NCI-H1436 treated with DMSO at 0.1 percent for 48 hours (cell line): ENCODE measurements around the gene OR2AT4.
"Not testable (repeated sequence)": the region's sequence is repeated elsewhere in the genome, so short reads cannot be mapped to it uniquely, and the experiment has no call there.

ENCODE experiments used
- DNase-seq: peaks from one replicate; lab custom pipeline; 2025; lab: John Stamatoyannopoulos, UW

Gene OR2AT4

DNA sequence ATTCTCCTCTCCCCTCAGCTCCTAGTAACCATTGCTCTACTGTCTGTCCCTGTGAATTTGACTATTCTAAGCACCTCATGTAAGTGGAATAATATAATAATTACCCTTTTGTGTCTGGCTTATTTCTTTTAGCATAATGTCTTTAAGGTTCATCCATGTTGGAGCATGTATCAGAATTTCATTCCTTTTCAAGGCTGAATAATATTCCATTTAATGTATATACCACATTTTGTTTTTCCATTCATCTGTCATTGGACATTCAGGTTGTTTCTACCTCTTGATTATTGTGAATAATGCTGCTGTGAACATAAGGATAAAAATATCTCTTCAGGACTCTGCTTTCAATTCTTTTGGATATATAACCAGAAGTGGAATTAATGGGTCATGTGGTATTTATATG, 28.1 kb downstream of the OR2AT4 start:
- no peak for DNase-seq

DNA sequence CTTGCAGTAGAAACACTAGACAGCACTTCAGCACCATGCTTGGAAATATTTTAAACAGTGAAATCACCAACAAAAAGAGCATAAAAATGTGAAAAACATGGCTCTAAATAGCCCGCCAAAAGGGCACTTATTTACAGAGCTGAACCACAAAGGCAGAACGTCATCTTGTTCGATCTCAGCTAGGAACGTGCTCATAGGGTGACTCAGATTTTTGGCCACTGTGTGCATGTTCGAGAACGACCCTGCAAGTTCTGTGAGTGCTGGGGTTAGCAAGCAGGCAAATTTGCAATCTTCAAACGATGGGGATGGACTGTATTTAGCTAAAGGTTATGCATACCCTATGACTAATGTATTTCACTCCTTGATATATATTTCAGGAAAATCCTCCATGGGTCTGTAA, 30.6 kb downstream of the OR2AT4 start:
- DNase-seq: no peak

DNA sequence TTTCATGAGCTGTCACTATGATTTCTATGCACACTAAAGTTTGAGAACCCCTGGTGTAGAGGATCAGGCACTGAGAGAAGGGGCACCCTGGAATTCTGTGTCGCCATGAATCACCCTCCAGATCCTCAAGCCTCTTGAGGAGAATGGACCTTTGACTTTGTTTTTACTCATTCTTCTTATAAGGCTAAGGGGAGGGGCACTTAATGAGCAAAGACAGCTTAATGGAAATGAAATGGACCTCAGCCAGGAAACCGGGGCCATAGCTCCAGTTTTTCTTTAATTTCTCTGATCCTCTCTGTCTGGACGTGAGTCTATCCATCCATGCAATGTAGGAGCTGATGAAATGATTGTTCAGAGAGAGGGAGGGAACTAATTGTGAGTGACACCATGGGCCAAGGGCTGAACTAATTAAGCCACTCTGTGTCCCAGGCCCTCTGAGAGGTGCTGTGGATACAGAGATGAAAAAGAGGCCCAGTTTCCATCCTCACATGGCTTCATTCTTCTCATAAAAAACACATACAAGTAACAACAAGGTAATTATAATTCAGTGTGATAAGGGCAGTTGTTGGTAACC, 32.8 kb downstream of the OR2AT4 start:
- no peak for DNase-seq

DNA sequence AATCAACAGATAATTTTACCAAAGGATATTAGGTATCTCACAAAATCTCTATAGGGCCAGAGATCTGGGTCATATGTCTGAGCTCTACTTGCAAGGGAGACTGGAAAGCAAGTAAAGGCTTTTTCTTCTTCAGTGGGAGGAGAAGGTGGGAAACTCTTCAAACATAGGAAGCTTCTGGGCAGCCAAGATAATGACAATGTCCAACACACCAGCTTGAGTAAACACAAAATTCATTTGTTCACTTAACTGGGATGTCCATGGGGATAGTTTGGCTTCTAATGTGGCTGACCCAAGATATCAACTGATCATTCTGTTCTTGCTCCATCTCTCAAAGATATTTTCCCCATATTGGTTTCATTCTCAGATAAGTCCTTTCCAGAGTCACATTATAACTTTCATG, 37.4 kb downstream of the OR2AT4 start:
- DNase-seq: no peak

DNA sequence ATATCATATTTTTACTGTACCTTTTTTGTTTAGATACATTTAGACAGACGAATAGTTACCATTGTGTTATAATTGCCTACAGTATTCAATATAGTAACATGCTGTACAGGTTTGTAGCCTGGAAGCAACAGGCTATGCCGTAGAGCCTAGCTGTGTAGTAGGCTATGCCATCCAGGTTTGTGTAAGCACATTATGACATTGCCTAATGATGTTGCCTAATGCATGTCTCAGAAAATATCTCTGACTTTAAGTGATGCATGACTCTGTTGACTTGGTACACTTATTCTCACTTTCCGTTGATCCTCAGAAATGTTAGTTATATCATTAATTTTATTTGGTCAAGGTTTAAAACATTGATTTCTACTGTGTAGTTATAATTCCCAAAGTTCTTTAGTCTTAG, 39.9 kb downstream of the OR2AT4 start:
- no peak for DNase-seq

DNA sequence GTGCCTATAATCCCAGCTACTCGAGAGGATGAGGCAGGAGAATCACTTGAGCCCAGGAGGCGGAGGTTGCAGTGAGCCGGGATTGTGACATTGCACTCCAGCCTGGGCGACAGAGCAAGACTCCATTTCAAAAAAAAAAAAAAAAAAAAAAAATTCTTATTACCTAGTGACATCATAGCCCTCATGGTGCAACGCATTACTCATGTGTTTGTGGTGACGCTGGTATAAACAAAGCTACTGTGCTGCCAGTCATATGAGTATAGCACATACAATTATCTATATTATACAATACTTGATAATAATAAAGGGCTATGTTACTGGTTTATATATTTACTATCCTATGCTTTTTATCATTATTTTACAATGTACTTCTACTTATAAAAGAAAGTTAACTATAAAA, 41.2 kb downstream of the OR2AT4 start:
- DNase-seq: no peak

DNA sequence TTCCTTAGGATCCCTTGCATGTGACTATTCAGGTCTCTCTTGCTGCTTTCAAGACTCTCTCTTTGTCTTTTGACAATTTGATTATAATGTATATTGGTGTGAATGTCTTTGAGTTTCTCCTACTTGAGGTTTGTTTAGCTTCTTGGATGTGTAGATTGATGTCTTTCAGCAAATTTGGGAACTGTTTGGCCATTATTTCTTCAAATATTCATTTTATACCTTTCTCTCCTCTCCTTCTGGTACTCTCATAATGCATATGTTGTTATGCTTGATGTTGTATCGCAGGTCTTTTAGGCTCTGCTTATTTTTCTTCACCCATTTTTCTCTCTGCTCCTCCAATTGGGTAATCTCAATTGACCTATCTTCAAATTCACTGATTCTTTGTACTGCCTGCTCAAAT, 44.2 kb downstream of the OR2AT4 start:
- DNase-seq: no peak

DNA sequence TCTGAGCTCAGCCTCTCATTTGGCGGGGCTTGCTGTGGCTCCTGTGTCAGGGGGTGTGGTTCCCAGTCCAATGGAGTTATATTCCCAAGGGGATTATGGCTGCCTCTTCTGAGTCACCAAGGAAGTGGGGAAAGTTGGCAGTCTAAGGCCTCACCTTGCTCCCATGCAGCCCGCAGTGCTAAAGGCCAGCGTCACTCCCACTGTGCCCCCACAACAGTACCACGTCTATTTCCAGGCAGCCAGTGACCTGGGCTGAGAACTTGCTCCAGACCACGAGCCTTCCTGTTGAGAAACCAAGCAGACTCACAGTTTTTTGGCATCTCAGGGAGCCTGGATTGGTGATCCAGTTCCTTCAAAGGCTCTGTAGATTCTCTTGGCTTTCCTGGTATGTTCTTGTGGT, 45.6 kb downstream of the OR2AT4 start:
- no peak for DNase-seq

DNA sequence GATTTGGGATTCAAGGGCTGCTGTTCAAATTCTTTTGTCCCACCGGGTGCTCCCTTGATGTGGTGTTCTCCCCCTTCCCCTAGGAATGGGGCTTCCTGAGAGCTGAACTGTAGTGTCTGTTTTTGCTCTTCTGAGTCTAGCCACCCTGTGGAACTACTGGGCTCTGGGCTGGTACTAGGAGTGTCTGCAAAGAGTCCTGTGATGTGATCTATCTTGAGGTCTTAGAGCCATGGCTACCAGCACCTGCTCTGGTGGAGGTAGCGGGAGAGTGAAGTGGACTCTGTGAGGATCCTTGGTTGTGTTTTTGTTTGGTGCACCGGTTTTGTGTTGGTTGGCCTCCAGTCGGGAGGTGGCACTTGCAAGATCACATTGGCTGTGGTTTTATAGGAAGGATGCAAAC, 46.2 kb downstream of the OR2AT4 start:
- DNase-seq: no peak

DNA sequence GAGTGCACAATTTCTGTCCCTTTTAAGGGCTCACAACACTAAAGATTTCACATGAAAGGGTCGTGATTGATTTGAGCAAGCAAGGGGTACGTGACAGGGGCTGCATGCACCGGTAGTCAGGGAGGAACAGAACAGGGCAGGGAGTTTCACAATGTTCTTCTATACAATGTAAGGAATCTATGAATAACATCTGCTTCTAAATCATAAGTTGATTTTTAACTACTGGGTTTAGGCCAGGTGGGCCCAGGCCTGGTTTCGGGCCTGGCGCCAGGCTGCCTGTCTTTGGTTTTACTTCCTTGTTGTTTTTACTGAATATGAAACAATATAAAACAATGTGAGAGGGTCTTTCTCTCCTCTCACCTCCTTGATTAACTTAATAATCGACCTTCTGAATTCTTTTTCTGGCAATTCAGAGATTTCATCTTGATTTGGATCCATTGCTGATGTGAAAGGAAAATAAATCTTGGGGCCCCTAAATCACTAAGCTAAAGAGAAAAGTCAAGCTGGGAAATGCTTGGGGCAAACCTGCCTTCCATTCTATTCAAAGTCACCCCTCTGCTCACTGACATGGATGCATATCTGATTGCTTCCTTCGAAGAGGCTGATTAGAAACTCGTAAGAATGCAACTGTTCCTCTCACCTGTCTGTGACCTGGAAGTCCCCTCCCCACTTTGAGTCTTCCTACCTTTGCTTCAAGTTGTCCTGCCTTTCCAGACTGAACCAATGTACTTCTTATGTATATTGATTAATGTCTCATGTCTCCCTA, 47.0 kb downstream of the OR2AT4 start:
- not testable (repeated sequence) for DNase-seq

DNA sequence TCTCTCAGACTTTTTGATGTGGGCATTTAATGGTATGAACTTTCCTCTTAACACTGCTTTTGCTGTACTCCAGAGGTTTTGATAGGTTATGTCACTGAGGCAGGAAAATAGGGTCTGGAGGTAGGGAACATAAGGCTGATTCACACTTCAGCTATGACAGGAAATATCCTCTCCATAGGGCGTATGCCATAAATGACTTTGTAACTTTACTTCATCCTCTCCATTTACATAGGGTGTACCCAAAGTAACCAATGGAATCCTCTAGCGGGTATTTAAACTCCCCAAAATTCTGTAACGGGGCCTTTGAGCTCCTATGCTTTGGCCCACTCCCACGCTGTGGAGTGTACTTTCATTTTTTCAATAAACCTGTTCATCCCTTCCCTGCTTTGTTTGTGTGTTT, 49.5 kb downstream of the OR2AT4 start:
- no peak for DNase-seq

DNA sequence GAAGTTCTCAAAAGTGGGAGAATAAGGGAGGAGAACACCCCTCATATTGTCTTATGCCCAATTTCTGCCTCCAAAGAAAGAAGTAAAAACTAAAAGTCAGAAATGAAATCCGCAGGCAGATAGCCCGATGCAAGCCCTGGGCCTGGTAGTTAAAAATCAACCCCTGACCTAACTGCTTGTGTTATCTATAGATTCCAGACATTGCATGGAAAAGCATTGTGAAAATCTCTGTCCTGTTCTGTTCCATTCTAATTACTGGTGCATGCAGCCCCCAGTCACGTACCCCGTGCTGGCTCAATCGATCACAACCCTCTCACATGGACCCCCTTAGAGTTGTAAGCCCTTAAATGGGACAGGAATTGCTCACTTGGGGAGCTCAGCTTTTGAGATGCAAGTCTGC, 50.0 kb downstream of the OR2AT4 start:
- not testable (repeated sequence) for DNase-seq

DNA sequence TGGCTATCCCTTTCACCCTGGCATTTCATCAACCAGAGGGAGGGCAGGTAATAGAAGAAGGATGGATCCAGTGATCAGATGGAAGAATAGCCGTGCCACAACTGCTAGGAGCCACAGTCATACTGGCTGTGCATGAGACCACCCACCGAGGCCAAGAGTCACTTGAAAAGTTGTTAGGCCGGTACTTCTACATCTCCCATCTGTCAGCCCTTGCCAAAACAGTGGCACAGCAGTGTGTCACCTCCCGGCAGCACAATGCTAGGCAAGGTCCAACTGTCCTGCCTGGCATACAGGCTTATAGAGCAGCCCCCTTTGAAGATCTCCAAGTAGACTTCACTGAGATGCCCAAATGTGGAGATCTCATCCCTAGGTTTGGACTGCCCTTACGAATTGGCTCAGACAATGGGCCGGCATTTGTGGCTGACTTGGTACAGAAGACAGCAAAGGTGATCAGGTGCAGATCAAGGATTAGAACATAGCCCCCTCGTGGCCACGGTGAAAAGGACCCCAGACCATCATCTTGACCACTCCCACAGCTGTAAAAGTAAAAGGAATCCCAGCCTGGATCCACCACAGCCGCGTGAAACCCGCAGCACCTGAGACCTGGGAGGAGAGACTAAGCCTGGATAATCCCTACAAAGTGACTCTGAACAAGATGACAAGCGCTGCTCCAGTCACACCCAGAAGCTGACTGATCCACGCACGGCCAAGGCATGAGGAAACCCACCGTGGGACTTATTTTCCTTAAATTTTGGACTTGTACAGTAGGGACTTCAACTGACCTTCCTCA, 52.1 kb downstream of the OR2AT4 start:
- DNase-seq: not testable (repeated sequence)

DNA sequence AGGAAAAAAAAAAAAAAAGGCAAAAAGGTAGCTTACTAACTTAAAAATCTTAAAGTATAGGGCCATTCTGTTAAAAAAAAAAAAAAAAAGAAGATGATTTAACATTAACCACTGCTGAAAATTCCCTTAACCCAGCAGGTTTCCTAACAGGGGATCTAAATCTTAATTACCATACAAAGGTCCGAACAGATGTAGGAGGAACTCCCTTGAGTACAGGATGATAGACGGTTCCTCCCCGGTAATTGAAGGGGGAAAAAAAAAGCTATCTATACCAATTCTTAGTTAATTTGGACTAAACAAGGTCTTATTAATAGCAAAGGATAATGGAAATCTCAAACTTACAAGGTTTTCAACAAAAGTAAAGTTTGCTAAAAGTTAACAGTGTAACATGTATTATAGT, 54.9 kb downstream of the OR2AT4 start:
- DNase-seq: not testable (repeated sequence)

DNA sequence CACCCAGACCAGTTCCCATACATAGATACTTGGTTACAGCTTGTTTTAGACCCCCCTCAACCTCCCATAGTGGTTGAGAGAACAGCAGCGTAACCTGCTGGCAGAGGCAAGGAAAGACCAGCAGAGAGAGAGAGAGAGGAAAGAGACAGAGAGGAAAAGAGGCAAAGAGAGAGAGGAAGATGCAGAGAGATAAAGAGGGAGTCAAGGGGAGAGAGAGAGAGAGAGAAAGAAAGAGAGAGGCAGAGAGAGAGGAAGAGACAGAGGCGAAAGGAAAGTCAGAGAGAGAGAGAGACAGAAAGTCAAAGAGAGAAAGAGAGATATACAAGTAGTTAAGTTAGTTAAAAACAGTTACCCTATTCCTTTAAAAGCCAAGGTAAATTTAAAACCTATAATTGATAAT, 55.4 kb downstream of the OR2AT4 start:
- DNase-seq: no peak

DNA sequence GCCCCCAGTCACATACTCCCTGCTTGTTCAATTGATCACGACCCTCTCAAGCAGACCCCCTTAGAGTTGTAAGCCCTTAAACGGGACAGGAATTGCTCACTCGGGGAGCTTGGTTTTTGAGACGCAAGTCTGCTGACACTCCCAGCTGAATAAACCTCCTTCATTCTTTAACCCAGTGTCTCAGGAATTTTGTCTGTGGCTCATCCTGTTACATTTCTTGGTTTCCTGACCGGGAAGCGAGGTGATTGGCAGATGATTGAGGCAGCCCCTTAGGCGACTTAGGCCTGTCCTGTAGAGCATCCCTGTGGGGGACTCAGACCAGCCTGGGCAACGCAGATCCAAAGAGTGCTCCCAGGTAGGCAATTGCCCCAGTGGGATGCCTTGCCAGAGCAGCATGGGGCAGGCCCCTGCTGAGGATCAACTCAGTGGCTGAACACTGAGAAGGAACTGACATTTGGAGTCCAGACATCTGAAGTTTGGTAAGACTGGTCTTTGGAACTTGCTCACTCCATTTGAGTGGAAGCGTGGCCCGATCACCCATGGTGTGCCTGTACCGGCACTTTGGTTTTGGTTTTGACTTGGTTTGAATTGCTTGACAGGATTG, 56.4 kb downstream of the OR2AT4 start:
- DNase-seq: no peak

DNA sequence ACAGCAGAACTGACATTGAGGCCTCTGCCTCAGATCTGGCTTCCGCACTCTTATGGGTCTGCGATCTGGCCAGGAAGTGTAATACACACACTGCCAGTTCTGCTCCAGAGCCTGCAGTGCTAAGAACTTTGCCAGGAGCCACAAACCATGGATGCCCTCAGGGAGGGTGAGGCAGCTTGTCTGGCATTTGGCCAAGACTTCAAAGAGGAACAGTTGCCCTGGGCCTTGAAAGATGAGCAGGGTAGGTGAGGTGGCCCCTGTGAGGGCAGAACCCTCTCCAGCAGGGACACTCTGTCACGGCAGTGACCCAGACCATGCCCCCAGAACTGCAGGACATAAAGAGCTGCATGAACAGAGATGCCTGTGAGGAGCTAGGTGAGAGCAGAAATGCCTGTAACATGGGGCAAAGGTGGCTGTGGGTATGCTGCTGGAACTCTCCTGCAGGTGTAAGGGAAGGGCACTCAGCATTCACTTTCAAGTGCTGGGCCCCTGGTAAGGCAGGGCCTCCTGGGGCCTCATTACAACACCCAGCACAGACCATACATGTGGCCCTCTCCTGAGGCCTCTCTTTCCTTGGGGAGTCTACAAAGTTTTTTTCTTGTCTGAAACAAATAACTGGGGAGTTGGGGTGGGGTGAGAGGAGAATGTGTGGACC, 60.6 kb downstream of the OR2AT4 start:
- DNase-seq: no peak

DNA sequence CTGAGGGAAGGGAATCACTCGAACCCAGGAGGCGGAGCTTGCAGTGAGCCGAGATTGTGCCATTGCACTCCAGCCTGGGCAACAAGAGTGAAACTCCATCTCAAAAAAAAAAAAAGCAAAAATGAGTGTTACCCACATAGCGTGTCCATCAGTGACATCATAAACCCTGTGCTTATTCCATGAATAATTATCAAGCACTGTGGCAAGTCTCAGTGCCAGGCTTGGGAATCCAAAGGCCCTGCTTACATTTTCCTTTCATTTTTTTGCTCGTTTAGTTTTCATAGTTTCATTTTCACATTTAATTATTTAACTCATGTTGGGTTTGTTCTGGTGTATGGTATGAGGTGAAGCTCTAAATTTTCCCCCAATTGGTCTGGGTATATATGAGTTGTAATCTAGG, 61.4 kb downstream of the OR2AT4 start:
- no peak for DNase-seq

DNA sequence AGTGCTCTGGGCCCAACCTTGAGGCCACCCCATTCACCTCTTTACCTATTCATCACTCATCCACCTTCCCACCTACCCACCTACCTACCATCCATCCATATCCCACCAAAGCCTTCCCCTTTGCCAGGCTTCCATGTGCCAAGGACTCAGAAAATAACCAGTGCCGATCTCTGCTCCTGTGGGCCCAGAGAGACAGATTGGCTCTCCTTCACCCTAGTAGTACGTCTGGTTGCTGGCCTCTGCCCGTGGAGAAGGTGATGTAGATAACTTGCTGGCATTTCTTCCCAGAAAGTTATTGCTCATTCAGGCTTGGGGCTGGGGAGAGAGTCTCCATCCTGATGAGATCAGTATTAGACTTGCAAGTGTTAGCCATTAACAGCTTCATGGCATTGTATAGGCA, 62.8 kb downstream of the OR2AT4 start:
- no peak for DNase-seq

DNA sequence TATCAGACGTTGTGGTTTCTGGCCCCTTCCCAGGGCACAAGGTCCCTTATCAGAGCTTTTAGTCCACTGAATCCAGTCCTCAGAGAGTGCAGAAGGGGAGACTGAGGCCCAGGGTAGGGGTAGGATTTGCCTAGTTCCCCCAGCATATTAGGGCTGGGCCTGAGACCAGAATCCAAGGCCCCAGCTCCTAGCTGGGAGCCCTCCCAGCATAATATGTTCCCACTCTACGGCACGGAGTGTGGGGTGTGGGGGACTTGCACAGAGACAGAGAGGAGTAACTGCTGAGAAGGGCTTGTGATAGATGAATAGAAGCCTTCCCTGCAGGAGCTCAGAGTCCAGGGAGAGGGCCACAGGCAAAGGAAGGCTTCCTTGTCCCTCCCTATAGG, 64.1 kb downstream of the OR2AT4 start:
- DNase-seq: no peak

DNA sequence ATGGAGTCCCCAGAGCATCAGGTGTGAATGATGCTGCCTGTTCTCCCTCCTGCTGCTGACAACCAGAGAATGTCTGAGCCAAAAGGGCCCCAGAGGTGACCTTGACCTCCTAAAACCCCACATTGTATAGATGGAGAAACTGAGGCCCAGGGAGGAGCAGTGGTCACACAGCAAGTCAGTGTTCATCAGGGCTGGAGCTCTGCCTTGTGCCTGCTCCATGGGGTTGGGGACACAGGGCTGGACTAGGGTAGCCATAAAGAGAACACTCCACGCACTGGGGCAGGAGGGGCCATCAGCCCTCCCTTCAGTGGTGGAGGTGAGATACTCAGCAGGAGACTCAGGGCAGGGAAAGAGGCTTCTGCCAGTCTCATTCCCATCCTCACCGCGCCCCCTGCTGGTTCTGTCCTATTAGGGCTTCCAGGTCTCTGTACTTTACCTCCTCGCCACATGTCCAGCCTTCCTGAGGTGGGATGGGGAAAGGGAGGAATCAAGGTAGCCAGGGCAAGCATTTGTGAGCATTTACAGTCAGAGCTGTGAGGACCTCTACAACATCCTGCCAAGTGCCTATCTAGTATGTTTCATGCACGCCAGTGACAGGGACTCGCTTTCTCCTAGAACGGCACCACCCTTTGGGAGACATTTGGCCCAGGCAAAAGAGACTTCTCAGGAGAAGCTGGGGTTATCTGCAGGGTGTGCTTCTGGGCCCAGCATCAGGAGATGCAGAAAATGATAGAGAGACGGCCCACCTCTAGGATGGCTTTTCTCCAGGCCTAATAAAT, 64.7 kb downstream of the OR2AT4 start:
- no peak for DNase-seq
